ENCODE measurements around the gene PPM1H.

DNA sequence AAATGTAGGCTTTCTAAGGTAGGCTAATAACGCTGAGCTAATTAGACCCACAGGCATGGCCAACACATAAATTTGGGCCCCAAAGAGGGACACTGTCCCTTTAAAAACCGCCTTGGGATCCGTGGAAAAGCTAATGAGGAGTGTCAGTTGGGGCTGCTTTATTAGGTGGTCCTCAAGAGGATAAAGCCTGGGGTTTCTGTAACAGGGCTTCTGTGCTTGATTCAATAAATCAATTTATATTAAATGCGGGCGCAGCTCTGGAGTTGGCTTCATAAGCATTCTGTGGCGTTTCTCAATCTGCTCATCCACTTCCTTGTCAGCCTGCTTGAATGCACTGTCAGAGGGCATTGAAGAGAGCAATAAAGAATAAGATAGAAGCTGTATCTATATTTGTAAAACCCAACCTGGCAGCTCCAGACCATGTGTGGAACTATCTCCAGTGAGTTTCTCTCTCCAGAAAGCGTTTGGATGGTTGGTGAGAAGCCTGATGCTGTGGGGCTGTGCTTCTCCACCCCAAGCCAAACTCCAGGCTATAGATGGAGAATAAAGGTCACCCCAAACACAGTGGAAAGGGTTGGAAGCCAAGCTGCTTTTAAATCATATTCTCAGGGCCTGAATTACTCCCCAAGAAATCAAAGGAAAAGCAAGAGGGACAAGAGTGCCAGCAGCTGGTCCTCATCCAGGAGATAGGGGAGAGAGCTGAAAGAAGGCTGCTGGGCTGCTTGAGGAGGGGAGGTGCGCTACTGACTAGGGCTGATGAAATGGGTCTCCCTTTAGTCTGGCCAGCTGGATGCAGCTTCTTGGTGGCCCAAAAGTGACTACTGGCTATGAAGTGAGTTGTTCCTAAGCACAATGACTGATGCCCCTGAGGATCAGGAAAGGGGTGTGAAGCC, 222.0 kb downstream of the PPM1H start:
- TF ChIP-seq POLR2A (IDR thresholded peaks at IDR 0.05) (no peak), CTCF (IDR thresholded peaks at IDR 0.05) (no peak)
